H1 (cell line): Measurements from ENCODE around the gene CACNA1B. TPM values are rescaled to one million over a fixed set of nuclear protein-coding genes. Genes with fewer than 3 reads are reported as not detected.

Source experiments
- CTCF ChIA-PET: fragments of 300-600 bp; sonication (Branson Sonifier 250); formaldehyde crosslinking; loops from one replicate; lab custom pipeline; 2021; ENCODE audit not compliant: partially characterized antibody; lab: Charles Lee
- POLR2A ChIA-PET: fragments of 300-600 bp; sonication (Branson Sonifier 250); formaldehyde crosslinking; loops from one replicate; lab custom pipeline; 2021; ENCODE audit warnings: inconsistent platforms; ENCODE audit not compliant: partially characterized antibody; lab: Charles Lee
- DNase-seq, 2 experiments: peaks; one replicate each; pipeline versions ENCODE4 v3.0.0 to v3.0.0-alpha.2; 2010 to 2022; ENCODE audit warnings: low spot score in 2 of 2, low read depth in 1 of 2, mixed read lengths in 1 of 2
- FAIRE-seq: peaks from 2 replicates; lab custom pipeline; 2011; peaks lifted over from hg19 to GRCh38; lab: Jason Lieb, UNC
- H2AFZ ChIP-seq: 2 replicates; pipeline ENCODE4 v1.8.1; 2012; ENCODE audit warnings: low read length, inconsistent platforms
- H2AK5ac ChIP-seq: 2 replicates; pipeline ENCODE4 v1.6.1; 2013; ENCODE audit warnings: low read depth, low read length
- H2BK120ac ChIP-seq: replicated peaks from 2 replicates; pipeline ENCODE3; 2013; ENCODE audit warnings: low read depth, low read length, inconsistent platforms
- H2BK12ac ChIP-seq: 2 replicates; pipeline ENCODE4 v1.6.1; 2013; ENCODE audit warnings: low read depth, low read length
- H2BK15ac ChIP-seq: 2 replicates; pipeline ENCODE4 v1.6.1; 2013; ENCODE audit warnings: low read length
- H2BK20ac ChIP-seq: 2 replicates; pipeline ENCODE4 v1.6.1; 2013; ENCODE audit warnings: low read length
- H2BK5ac ChIP-seq: 2 replicates; pipeline ENCODE4 v1.6.1; 2013; ENCODE audit warnings: low read depth, low read length
- H3K14ac ChIP-seq: 2 replicates; pipeline ENCODE4 v1.6.1; 2013; ENCODE audit warnings: inconsistent platforms; ENCODE audit not compliant: insufficient read length
- H3K18ac ChIP-seq: 2 replicates; pipeline ENCODE4 v1.6.1; 2013; ENCODE audit warnings: low read length; ENCODE audit errors: extremely low read depth
- H3K23ac ChIP-seq: 2 replicates; pipeline ENCODE4 v1.6.1; 2013; ENCODE audit warnings: inconsistent platforms; ENCODE audit not compliant: insufficient read length
- H3K23me2 ChIP-seq: 2 replicates; pipeline ENCODE4 v1.6.1; 2013; ENCODE audit warnings: low read depth, low read length
- H3K27ac ChIP-seq: 2 replicates; pipeline ENCODE4 v1.6.1; 2011; ENCODE audit warnings: low read depth, low read length, inconsistent platforms
- H3K27me3 ChIP-seq, 4 experiments: replicated peaks in 1 of 4; 1 replicate in 1 of 4; 2 replicates in 3 of 4; pipeline versions ENCODE4 v1.6.1 to v1.8.1; 2011 to 2013; ENCODE audit warnings: low read length in 3 of 4, mild to moderate bottlenecking in 3 of 4, inconsistent platforms in 2 of 4, mixed read lengths in 2 of 4, moderate library complexity in 1 of 4; ENCODE audit not compliant: control insufficient read depth in 3 of 4, insufficient read depth in 3 of 4; ENCODE audit errors: extremely low read depth in 1 of 4
- H3K36me3 ChIP-seq, 4 experiments: 2 replicates each; pipeline versions ENCODE4 v1.6.1 to v1.8.1; 2011 to 2013; ENCODE audit warnings: mild to moderate bottlenecking in 4 of 4, low read length in 3 of 4, moderate library complexity in 2 of 4, control low read depth in 1 of 4, inconsistent platforms in 1 of 4; ENCODE audit not compliant: insufficient read depth in 4 of 4, control insufficient read depth in 2 of 4
- H3K4ac ChIP-seq: replicated peaks from 2 replicates; pipeline ENCODE3; 2013; ENCODE audit warnings: low read length, low read depth, mixed read lengths, inconsistent platforms; ENCODE audit not compliant: insufficient read length
- H3K4me1 ChIP-seq, 4 experiments: replicated peaks in 1 of 4; 1 replicate in 1 of 4; 2 replicates in 3 of 4; pipeline versions ENCODE4 v1.6.1 to v1.8.1; 2011 to 2013; ENCODE audit warnings: low read length in 3 of 4, inconsistent platforms in 2 of 4, mixed read lengths in 1 of 4; ENCODE audit not compliant: insufficient read depth in 4 of 4, control insufficient read depth in 3 of 4
- H3K4me2 ChIP-seq, 2 experiments: 2 replicates each; pipeline versions ENCODE4 v1.6.1 to v1.8.1; 2011 to 2013; ENCODE audit warnings: low read depth in 2 of 2, low read length in 2 of 2, control low read depth in 1 of 2, inconsistent platforms in 1 of 2, mild to moderate bottlenecking in 1 of 2; ENCODE audit not compliant: insufficient read depth in 1 of 2
- H3K4me3 ChIP-seq, 4 experiments: fragments of 200-600, 300-600 bp in 1 of 4; sonication (generic), shearing (Covaris generic), sonication (Bioruptor Twin) in 1 of 4; 2 replicates each; pipeline versions ENCODE4 v1.5.1 to v1.8.1; 2011 to 2016; ENCODE audit warnings: low read length in 4 of 4, low read depth in 3 of 4, control low read depth in 2 of 4, inconsistent platforms in 2 of 4, mild to moderate bottlenecking in 2 of 4, mixed read lengths in 1 of 4, moderate library complexity in 1 of 4; ENCODE audit not compliant: insufficient read depth in 2 of 4; ENCODE audit errors: extremely low read depth in 1 of 4
- H3K56ac ChIP-seq: replicated peaks from 2 replicates; pipeline ENCODE3; 2013; ENCODE audit warnings: low read depth, mild to moderate bottlenecking, mixed read lengths, low read length, inconsistent platforms; ENCODE audit not compliant: insufficient read length
- H3K79me1 ChIP-seq: 2 replicates; pipeline ENCODE4 v1.6.1; 2013; ENCODE audit warnings: low read depth, low read length, control low read depth
- H3K79me2 ChIP-seq, 2 experiments: 2 replicates each; pipeline versions ENCODE4 v1.6.1 to v1.8.1; 2012 to 2013; ENCODE audit warnings: low read length in 2 of 2, mild to moderate bottlenecking in 2 of 2, inconsistent platforms in 1 of 2; ENCODE audit not compliant: insufficient read depth in 2 of 2, control insufficient read depth in 1 of 2
- H3K9ac ChIP-seq, 4 experiments: replicated peaks in 1 of 4; 1 replicate in 1 of 4; 2 replicates in 3 of 4; pipeline versions ENCODE4 v1.6.1 to v1.8.1; 2011 to 2013; ENCODE audit warnings: low read depth in 3 of 4, low read length in 3 of 4, control low read depth in 2 of 4, mild to moderate bottlenecking in 2 of 4, moderate library complexity in 2 of 4, inconsistent platforms in 1 of 4; ENCODE audit errors: extremely low read depth in 1 of 4
- H3K9me3 ChIP-seq, 2 experiments: 2 replicates each; pipeline versions ENCODE4 v1.6.1 to v1.8.1; 2012 to 2013; ENCODE audit warnings: mild to moderate bottlenecking in 2 of 2, moderate library complexity in 2 of 2, control low read depth in 1 of 2, inconsistent platforms in 1 of 2, low read depth in 1 of 2, low read length in 1 of 2, mixed read lengths in 1 of 2; ENCODE audit not compliant: insufficient read depth in 2 of 2
- H4K20me1 ChIP-seq, 2 experiments: replicated peaks in 1 of 2; 2 replicates each; pipeline versions ENCODE3 to v1.8.1; 2011 to 2013; ENCODE audit warnings: inconsistent platforms in 2 of 2, low read length in 2 of 2, mild to moderate bottlenecking in 1 of 2; ENCODE audit not compliant: insufficient read depth in 2 of 2, control insufficient read depth in 1 of 2
- H4K5ac ChIP-seq: 2 replicates; pipeline ENCODE4 v1.6.1; 2013; ENCODE audit warnings: low read length, low read depth, mixed read lengths, inconsistent platforms; ENCODE audit not compliant: insufficient read length
- H4K8ac ChIP-seq: 2 replicates; pipeline ENCODE4 v1.8.0; 2013; ENCODE audit warnings: mild to moderate bottlenecking, moderate library complexity, low read length, inconsistent platforms; ENCODE audit not compliant: insufficient read depth; ENCODE audit errors: extremely low read depth
- H4K91ac ChIP-seq: replicated peaks from 2 replicates; pipeline ENCODE3; 2013; ENCODE audit warnings: low read length, mixed read lengths, inconsistent platforms; ENCODE audit not compliant: insufficient read length
- CREB1 ChIP-seq: IDR thresholded peaks from 2 replicates; pipeline ENCODE4 v1.6.1; 2012; ENCODE audit warnings: inconsistent platforms
- POLR2AphosphoS5 ChIP-seq: IDR thresholded peaks from 2 replicates; pipeline ENCODE4 v1.6.1; 2011; ENCODE audit warnings: low read depth, low read length
- SIN3A ChIP-seq, 2 experiments: IDR thresholded peaks in 1 of 2; conservative IDR thresholded peaks in 1 of 2; 2 replicates each; pipeline ENCODE4 v1.6.1; 2011 to 2012; ENCODE audit warnings: low read length in 2 of 2, improper control_type of control experiment in 1 of 2, low read depth in 1 of 2, mild to moderate bottlenecking in 1 of 2
- TAF7 ChIP-seq: optimal IDR thresholded peaks from 2 replicates; pipeline ENCODE3; 2011; ENCODE audit warnings: low read depth, mild to moderate bottlenecking, inconsistent platforms, low read length, moderate library complexity, borderline replicate concordance
- WGBS, 2 experiments: shearing (Covaris generic) in 1 of 2; methylation state at CpG; one replicate each; pipeline versions ENCODE4 v1.1.6 to v1.1.7; 2013 to 2015; ENCODE audit warnings: low lambda C conversion rate in 2 of 2, mixed read lengths in 2 of 2, inconsistent platforms in 1 of 2, low coverage in 1 of 2, missing lambda C conversion rate in 1 of 2; ENCODE audit not compliant: insufficient replicate concordance in 2 of 2, insufficient coverage in 1 of 2, insufficient read length in 1 of 2; ENCODE audit errors: extremely low coverage in 1 of 2, missing lambda C conversion rate in 1 of 2; 5-methylcytosine and 5-hydroxymethylcytosine counted together
- polyA plus RNA-seq, 7 experiments: library from polyadenylated mRNA; depleted of rRNA in 3 of 7; stranded (reverse) in 5 of 7; unstranded in 2 of 7; fragments of >200 nt in 5 of 7; fragments of 200-250 nt in 2 of 7; gene quantifications; 1 replicate in 5 of 7; 2 replicates in 1 of 7; 4 replicates in 1 of 7; pipeline versions ENCODE4 v1.2.1 to v1.2.3, GENCODE V29; 2011 to 2013; ENCODE audit warnings: missing spikeins in 2 of 7, mixed read lengths in 2 of 7
- total RNA-seq: library from RNA; stranded (reverse); fragmentation: NEBNext Ultra II Directional; extraction: Animal tissue kit (Norgen Biotek cat#: 25700); gene quantifications from 2 replicates; pipeline ENCODE4 v1.2.1, GENCODE V29; 2021

CACNA1B gene
- total and polyA plus RNA-seq, 2 of the 8 experiments (the other 6 are each of a cell fraction or from before 2014, with no cell fraction given) = 1.5 to 5.7 TPM

GRCh38 chr9:137973829-137974416 is 96.3 kb downstream of the CACNA1B start:
- peaks cover 19 to 85% of the 10 kb centered on the region in 2 experiments for H3K9me3 ChIP-seq
- peaks cover 0 to 3% (median 0%) of the 10 kb centered on the region in 4 experiments; a peak in 1 of 8 replicates for H3K36me3 ChIP-seq
- H3K4me1 ChIP-seq = no peaks in the 10 kb centered on the region
- H2AFZ ChIP-seq = no peak overlapping the region
- no peaks in the 10 kb centered on the region for H3K27me3 ChIP-seq
- FAIRE-seq (no peak), DNase-seq (peak in 1 of 2 experiments; percentile 29)
- H3K9ac ChIP-seq = no peak overlapping the region
- 82% methylated on average over 10 of the region's 10 CpGs; no CpG with 5 or more reads in 1 of the 2 experiments for WGBS, 2 experiments
- H3K56ac ChIP-seq = no peak overlapping the region
- ChIA-PET CTCF (no interaction called here), POLR2A (no interaction called here)
- H2BK120ac ChIP-seq = no peak overlapping the region
- no peak overlapping the region for H4K5ac ChIP-seq
- H4K91ac ChIP-seq = no peak overlapping the region
- no peak overlapping the region for H2BK15ac ChIP-seq
- no peak overlapping the region for H3K14ac ChIP-seq
- no peak overlapping the region for H4K8ac ChIP-seq
- H2BK20ac ChIP-seq = no peak overlapping the region
- peaks cover 0 to 8% of the 10 kb centered on the region in 2 experiments for H4K20me1 ChIP-seq
- H3K23ac ChIP-seq = no peak overlapping the region
- H2BK12ac ChIP-seq = no peak overlapping the region
- no peak overlapping the region for H3K18ac ChIP-seq
- no peaks in the 10 kb centered on the region for H3K79me2 ChIP-seq
- no peak overlapping the region for H3K4ac ChIP-seq
- H3K79me1 ChIP-seq = no peaks in the 10 kb centered on the region
- H2AK5ac ChIP-seq = no peak overlapping the region
- no peak for TF ChIP-seq TAF7
- TF ChIP-seq SIN3A (conservative IDR thresholded peaks at IDR 0.05 in 1 of 2, IDR thresholded peaks at IDR 0.05 in 1 of 2; ENCODE audit: low read depth in 1 of 2, low read length in 2 of 2) = no peak
- TF ChIP-seq POLR2AphosphoS5 = no peak
- TF ChIP-seq CREB1 = no peak
- no peak overlapping the region for H3K4me3 ChIP-seq
- no peaks in the 10 kb centered on the region for H3K23me2 ChIP-seq
- no peak overlapping the region for H3K4me2 ChIP-seq
- peak overlapping the region; percentile 52; the same call in 1 of the 2 replicates for H2BK5ac ChIP-seq
- H3K27ac ChIP-seq = no peak overlapping the region
